ENCODE results near the gene SNUPN. TPM values are rescaled to one million over a fixed set of nuclear protein-coding genes. Genes with fewer than 3 reads are reported as not detected.

The SNUPN gene
- total and polyA plus RNA-seq, 10 of the 15 experiments (the other 5 are each of a cell fraction or from before 2014, with no cell fraction given): 19.0 to 50.3 (median 32.5) TPM

- CTCF ChIA-PET: no interaction called here
- no peak overlapping the region for H3K4me2 ChIP-seq (ENCODE audit: control insufficient read depth, insufficient read depth)
- TF ChIP-seq MEF2B (IDR thresholded peaks at IDR 0.05; ENCODE audit: partially characterized antibody, poor library complexity, severe bottlenecking): no peak
- TF ChIP-seq TBL1XR1 (IDR thresholded peaks at IDR 0.05; ENCODE audit: low read depth, low read length): no peak
- no peak for TF ChIP-seq BHLHE40 (IDR thresholded peaks at IDR 0.05; ENCODE audit: borderline replicate concordance in 1 of 2, low read depth in 2 of 2, low read length in 1 of 2)
- no peak for TF ChIP-seq STAT3 (IDR thresholded peaks at IDR 0.05; ENCODE audit: low read depth, low read length)
- TF ChIP-seq CBFB (IDR thresholded peaks at IDR 0.05; ENCODE audit: low read depth): no peak
- no peak for TF ChIP-seq SUZ12 (IDR thresholded peaks at IDR 0.05; ENCODE audit: unreplicated experiment)
- TF ChIP-seq ZSCAN29 (IDR thresholded peaks at IDR 0.05): no peak
- no peak for TF ChIP-seq NR2F1 (conservative IDR thresholded peaks at IDR 0.05)
- WGBS (ENCODE audit: insufficient coverage, insufficient replicate concordance, low lambda C conversion rate, missing lambda C conversion rate): 100% methylated on average over 4 of the region's 4 CpGs
- H3K36me3 ChIP-seq (ENCODE audit: control insufficient read depth in 2 of 2, insufficient read depth in 2 of 2, low read length in 1 of 2): no peaks in the 10 kb centered on the region
- no peaks in the 10 kb centered on the region for H3K27me3 ChIP-seq (replicated peaks in 1 of 2; ENCODE audit: control insufficient read depth in 2 of 2, insufficient read depth in 2 of 2, low read length in 1 of 2)
- SMC1A ChIA-PET (ENCODE audit: uncharacterized antibody, unreplicated experiment): no interaction called here
- H3K27ac ChIP-seq (ENCODE audit: control insufficient read depth, insufficient read depth): no peak overlapping the region
- intact Hi-C loops (cut with micrococcal nuclease; ENCODE audit: unreplicated experiment): no loop called here
- no TSS peak for BruUV-seq (replicated peaks)
- DNase-seq (ENCODE audit: low read depth, low spot score): no peak
- in situ Hi-C loops (cut with MboI): no loop called here
- H3K4me3 ChIP-seq: no peak overlapping the region
- H3K79me2 ChIP-seq (ENCODE audit: control insufficient read depth, insufficient read depth, low read length): peaks cover 2% of the 10 kb centered on the region
- H3K9ac ChIP-seq (ENCODE audit: control insufficient read depth, insufficient read depth, low read length): no peak overlapping the region
- no peak for ATAC-seq
- no peaks in the 10 kb centered on the region for H4K20me1 ChIP-seq (ENCODE audit: control insufficient read depth, insufficient read depth)
- FAIRE-seq: no peak
- no peaks in the 10 kb centered on the region for H3K4me1 ChIP-seq (ENCODE audit: control insufficient read depth, insufficient read depth, low read length)
- H3K9me3 ChIP-seq (replicated peaks; ENCODE audit: control insufficient read depth, insufficient read depth, low read length): no peaks in the 10 kb centered on the region
- no peak overlapping the region for H2AFZ ChIP-seq (ENCODE audit: control insufficient read depth, low read depth, low read length)
- POLR2A ChIA-PET: interaction anchor here (0.6 kb wide), 1 partner anchor 246 kb away, joined by 4 read pairs; no protein-coding TSS in a partner anchor
- RAD21 ChIA-PET (ENCODE audit: unreplicated experiment): no interaction called here
These were observed 74.4 kb downstream of the SNUPN start for GRCh38 chr15:75551091-75551490.

Other genes with a start within 250 kb of the SNUPN start
- gene SIN3A, start 174.0 kb downstream of the SNUPN start, total RNA-seq (2014; rRNA removed): 25.3 and 30.4 TPM in 2 replicates
- 24.4 and 26.4 TPM in 2 replicates for gene SIN3A, start 174.0 kb downstream of the SNUPN start, total RNA-seq (2014; rRNA removed; fragmentation: Illumina TruSeq; extraction: Trizol)
- 62.2 and 63.6 TPM in 2 replicates for gene SIN3A, start 174.0 kb downstream of the SNUPN start, total RNA-seq (2021)
- 19.6 and 30.5 TPM in 2 replicates for gene SIN3A, start 174.0 kb downstream of the SNUPN start, polyA plus RNA-seq (2011; rRNA removed)
- gene SIN3A, start 174.0 kb downstream of the SNUPN start, polyA plus RNA-seq (2014; fragmentation: Illumina TruSeq; extraction: Trizol): 28.6 and 32.6 TPM in 2 replicates
- 1 to 10 TPM; 6.4 to 7.1 TPM for gene SIN3A, start 174.0 kb downstream of the SNUPN start, polyA plus RNA-seq (2014; fragmentation: Nextera tagmentation; extraction: Ambion mirVana)
- gene SIN3A, start 174.0 kb downstream of the SNUPN start, polyA plus RNA-seq (2014; rRNA removed): 27.6 and 28.4 TPM in 2 replicates
- gene SIN3A, start 174.0 kb downstream of the SNUPN start, polyA plus RNA-seq (2016; fragmentation: Nextera tagmentation; extraction: Ambion mirVana): 10 to 100 TPM; 26.4 to 30.0 TPM
- 18.2 and 19.5 TPM in 2 replicates for gene PTPN9, start 46.4 kb downstream of the SNUPN start, total RNA-seq (2014; rRNA removed)
- gene PTPN9, start 46.4 kb downstream of the SNUPN start, total RNA-seq (2014; rRNA removed; fragmentation: Illumina TruSeq; extraction: Trizol): 17.3 and 17.9 TPM in 2 replicates
- gene PTPN9, start 46.4 kb downstream of the SNUPN start, total RNA-seq (2021): 25.2 and 29.1 TPM in 2 replicates
- 21.9 and 25.7 TPM in 2 replicates for gene PTPN9, start 46.4 kb downstream of the SNUPN start, polyA plus RNA-seq (2011; rRNA removed)
- 25.5 and 30.2 TPM in 2 replicates for gene PTPN9, start 46.4 kb downstream of the SNUPN start, polyA plus RNA-seq (2014; fragmentation: Illumina TruSeq; extraction: Trizol)
- gene PTPN9, start 46.4 kb downstream of the SNUPN start, polyA plus RNA-seq (2014; fragmentation: Nextera tagmentation; extraction: Ambion mirVana): 1 to 10 TPM; 7.8 to 8.9 TPM
- gene PTPN9, start 46.4 kb downstream of the SNUPN start, polyA plus RNA-seq (2014; rRNA removed): 19.4 and 24.3 TPM in 2 replicates
- gene PTPN9, start 46.4 kb downstream of the SNUPN start, polyA plus RNA-seq (2016; fragmentation: Nextera tagmentation; extraction: Ambion mirVana): 10 to 100 TPM; 11.7 to 18.7 TPM
- gene IMP3, start 14.5 kb upstream of the SNUPN start, total RNA-seq (2014; rRNA removed): 123 and 124 TPM in 2 replicates
- 47.4 and 53.0 TPM in 2 replicates for gene IMP3, start 14.5 kb upstream of the SNUPN start, total RNA-seq (2014; rRNA removed; fragmentation: Illumina TruSeq; extraction: Trizol)
- gene IMP3, start 14.5 kb upstream of the SNUPN start, total RNA-seq (2021): 88.3 and 96.2 TPM in 2 replicates
- 66.6 and 74.2 TPM in 2 replicates for gene IMP3, start 14.5 kb upstream of the SNUPN start, polyA plus RNA-seq (2011; rRNA removed)
- 35.1 and 36.9 TPM in 2 replicates for gene IMP3, start 14.5 kb upstream of the SNUPN start, polyA plus RNA-seq (2014; fragmentation: Illumina TruSeq; extraction: Trizol)
- gene IMP3, start 14.5 kb upstream of the SNUPN start, polyA plus RNA-seq (2014; fragmentation: Nextera tagmentation; extraction: Ambion mirVana): 10 to 100 TPM; 13.3 to 34.9 TPM
- 115 and 123 TPM in 2 replicates for gene IMP3, start 14.5 kb upstream of the SNUPN start, polyA plus RNA-seq (2014; rRNA removed)
- gene IMP3, start 14.5 kb upstream of the SNUPN start, polyA plus RNA-seq (2016; fragmentation: Nextera tagmentation; extraction: Ambion mirVana): 100 to 1,000 TPM; 204 to 208 TPM
- gene SNX33, start 22.2 kb upstream of the SNUPN start, total RNA-seq (2014; rRNA removed): 0.45 and 0.76 TPM in 2 replicates
- gene SNX33, start 22.2 kb upstream of the SNUPN start, total RNA-seq (2014; rRNA removed; fragmentation: Illumina TruSeq; extraction: Trizol): 0.18 and 0.40 TPM in 2 replicates
- 0.85 and 1.1 TPM in 2 replicates for gene SNX33, start 22.2 kb upstream of the SNUPN start, total RNA-seq (2021)
- gene SNX33, start 22.2 kb upstream of the SNUPN start, polyA plus RNA-seq (2011; rRNA removed): 1.1 and 1.9 TPM in 2 replicates
- gene SNX33, start 22.2 kb upstream of the SNUPN start, polyA plus RNA-seq (2014; fragmentation: Illumina TruSeq; extraction: Trizol): 0.40 and 0.59 TPM in 2 replicates
- under 1 TPM; 0.13 to 0.14 TPM for gene SNX33, start 22.2 kb upstream of the SNUPN start, polyA plus RNA-seq (2014; fragmentation: Nextera tagmentation; extraction: Ambion mirVana)
- gene SNX33, start 22.2 kb upstream of the SNUPN start, polyA plus RNA-seq (2014; rRNA removed): 0.71 and 0.83 TPM in 2 replicates
- under 1 TPM; 0.51 to 0.78 TPM for gene SNX33, start 22.2 kb upstream of the SNUPN start, polyA plus RNA-seq (2016; fragmentation: Nextera tagmentation; extraction: Ambion mirVana)
- 1.9 and 2.2 TPM in 2 replicates for gene CSPG4, start 87.1 kb upstream of the SNUPN start, total RNA-seq (2014; rRNA removed)
- gene CSPG4, start 87.1 kb upstream of the SNUPN start, total RNA-seq (2014; rRNA removed; fragmentation: Illumina TruSeq; extraction: Trizol): 0.74 and 0.81 TPM in 2 replicates
- gene CSPG4, start 87.1 kb upstream of the SNUPN start, total RNA-seq (2021): 2.0 and 2.2 TPM in 2 replicates
- 0.06 and 0.15 TPM in 2 replicates for gene CSPG4, start 87.1 kb upstream of the SNUPN start, polyA plus RNA-seq (2011; rRNA removed)
- 0.10 and 0.25 TPM in 2 replicates for gene CSPG4, start 87.1 kb upstream of the SNUPN start, polyA plus RNA-seq (2014; fragmentation: Illumina TruSeq; extraction: Trizol)
- under 1 TPM; 0.02 to 0.03 TPM for gene CSPG4, start 87.1 kb upstream of the SNUPN start, polyA plus RNA-seq (2014; fragmentation: Nextera tagmentation; extraction: Ambion mirVana)
- 0.96 and 1.3 TPM in 2 replicates for gene CSPG4, start 87.1 kb upstream of the SNUPN start, polyA plus RNA-seq (2014; rRNA removed)
- gene CSPG4, start 87.1 kb upstream of the SNUPN start, polyA plus RNA-seq (2016; fragmentation: Nextera tagmentation; extraction: Ambion mirVana): under 1 TPM; 0.72 to 0.95 TPM
- 19.8 and 21.8 TPM in 2 replicates for gene UBE2Q2, start 217.7 kb upstream of the SNUPN start, total RNA-seq (2014; rRNA removed)
- 28.9 and 31.9 TPM in 2 replicates for gene UBE2Q2, start 217.7 kb upstream of the SNUPN start, total RNA-seq (2014; rRNA removed; fragmentation: Illumina TruSeq; extraction: Trizol)
- 22.0 and 22.7 TPM in 2 replicates for gene UBE2Q2, start 217.7 kb upstream of the SNUPN start, total RNA-seq (2021)
- 23.2 and 30.6 TPM in 2 replicates for gene UBE2Q2, start 217.7 kb upstream of the SNUPN start, polyA plus RNA-seq (2011; rRNA removed)
- gene UBE2Q2, start 217.7 kb upstream of the SNUPN start, polyA plus RNA-seq (2014; fragmentation: Illumina TruSeq; extraction: Trizol): 24.8 and 33.0 TPM in 2 replicates
- gene UBE2Q2, start 217.7 kb upstream of the SNUPN start, polyA plus RNA-seq (2014; fragmentation: Nextera tagmentation; extraction: Ambion mirVana): 10 to 100 TPM; 11.1 to 13.0 TPM
- gene UBE2Q2, start 217.7 kb upstream of the SNUPN start, polyA plus RNA-seq (2014; rRNA removed): 14.3 and 18.4 TPM in 2 replicates
- 10 to 100 TPM; 21.1 to 28.8 TPM for gene UBE2Q2, start 217.7 kb upstream of the SNUPN start, polyA plus RNA-seq (2016; fragmentation: Nextera tagmentation; extraction: Ambion mirVana)